ENCODE data around the gene CLDN8. TPM values are rescaled to one million over a fixed set of nuclear protein-coding genes. Genes with fewer than 3 reads are reported as not detected.

CLDN8 gene
- polyA plus RNA-seq, 1 of the 3 experiments (the other 2 are of a cell fraction): not detected

GRCh38 chr21:30193201-30193600 is 22.7 kb downstream of the CLDN8 start:
- DNase-seq: no peak
- Histone ChIP-seq H3K79me2 (ENCODE audit: insufficient read depth) (no peaks in the 10 kb centered on the region), H3K9me2 (no peaks in the 10 kb centered on the region), H2AFZ (ENCODE audit: low read depth) (no peak overlapping the region), H3K27ac (ENCODE audit: low read depth in 2 of 2, low read length in 1 of 2) (no peak overlapping the region), H3F3A (replicated peaks; ENCODE audit: insufficient read depth) (no peaks in the 10 kb centered on the region), H3K4me1 (ENCODE audit: control insufficient read depth in 1 of 2, insufficient read depth in 2 of 2, low read depth in 1 of 2, low read length in 1 of 2) (no peaks in the 10 kb centered on the region), H3K4me3 (ENCODE audit: low read depth in 2 of 2, low read length in 1 of 2) (no peak overlapping the region), H3K4me2 (no peak overlapping the region), H3K9ac (no peak overlapping the region), H4K20me1 (ENCODE audit: insufficient read depth) (no peaks in the 10 kb centered on the region), H3K36me3 (replicated peaks in 1 of 2; ENCODE audit: control insufficient read depth in 1 of 2, insufficient read depth in 2 of 2, low read length in 1 of 2) (no peaks in the 10 kb centered on the region), H3K9me3 (no peaks in the 10 kb centered on the region), H3K27me3 (ENCODE audit: insufficient read depth) (peaks cover 11% of the 10 kb centered on the region; the same call in 1 of the 2 replicates)
- ChIA-PET CTCF (interaction anchor here (1.4 to 2.9 kb wide), 3 partner anchors 12 to 149 kb away, joined by 3 to 13 read pairs (median 3); no protein-coding TSS in a partner anchor), POLR2A (no interaction called here)
- 3% methylated on average over 2 of the region's 2 CpGs for WGBS (ENCODE audit: low lambda C conversion rate)
- TF ChIP-seq RCOR1 (IDR thresholded peaks at IDR 0.05; ENCODE audit: low read length) (no peak), USF1 (IDR thresholded peaks at IDR 0.05; ENCODE audit: borderline replicate concordance, low read depth) (no peak), RAD21 (IDR thresholded peaks at IDR 0.05; ENCODE audit: low read length) (no peak), REST (IDR thresholded peaks at IDR 0.05; ENCODE audit: low read depth, low read length) (no peak), TCF12 (IDR thresholded peaks at IDR 0.05) (no peak), ZBTB33 (IDR thresholded peaks at IDR 0.05; ENCODE audit: borderline replicate concordance, low read depth) (no peak), RFX5 (IDR thresholded peaks at IDR 0.05; ENCODE audit: low read length) (no peak), EZH2phosphoT487 (IDR thresholded peaks at IDR 0.05; ENCODE audit: borderline replicate concordance, low read depth) (no peak), CTCF (IDR thresholded peaks at IDR 0.05) (no peak), SIN3A (IDR thresholded peaks at IDR 0.05; ENCODE audit: borderline replicate concordance, low read depth, low read length) (no peak), FOXJ3 (CRISPR knock-in tag; IDR thresholded peaks at IDR 0.05) (no peak), NRF1 (IDR thresholded peaks at IDR 0.05; ENCODE audit: low read depth, low read length) (no peak)

Measured in SK-N-SH (cell line).